SKM-1 (cell line): ENCODE data around the gene FRYL.
"Not testable (repeated sequence)": the region's sequence is repeated elsewhere in the genome, so short reads cannot be mapped to it uniquely, and the experiment has no call there.

Source experiments
- DNase-seq: peaks from one replicate; lab custom pipeline; 2025; ENCODE audit not compliant: unreplicated experiment; lab: John Stamatoyannopoulos, UW

The FRYL gene

DNA sequence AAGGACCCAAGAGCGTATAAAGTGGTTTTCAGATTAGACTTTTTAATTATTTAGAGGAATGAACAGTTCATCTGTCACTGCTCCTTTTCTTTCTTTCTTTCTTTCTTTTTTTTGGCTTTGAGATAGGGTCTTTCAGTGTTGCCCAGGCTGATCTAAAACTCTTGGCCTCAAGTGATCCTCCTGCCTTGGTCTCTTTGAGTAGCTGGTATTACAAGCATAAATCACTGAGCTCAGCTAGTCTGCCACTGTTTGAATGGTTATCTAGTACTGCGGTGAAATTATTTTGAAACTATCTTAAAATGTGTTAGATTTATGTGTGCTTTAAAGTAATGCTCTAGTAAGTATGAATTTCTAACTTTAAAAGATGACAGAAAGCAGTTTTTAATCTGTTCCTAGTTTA, 6.5 kb upstream of the FRYL start:
- DNase-seq = no peak

DNA sequence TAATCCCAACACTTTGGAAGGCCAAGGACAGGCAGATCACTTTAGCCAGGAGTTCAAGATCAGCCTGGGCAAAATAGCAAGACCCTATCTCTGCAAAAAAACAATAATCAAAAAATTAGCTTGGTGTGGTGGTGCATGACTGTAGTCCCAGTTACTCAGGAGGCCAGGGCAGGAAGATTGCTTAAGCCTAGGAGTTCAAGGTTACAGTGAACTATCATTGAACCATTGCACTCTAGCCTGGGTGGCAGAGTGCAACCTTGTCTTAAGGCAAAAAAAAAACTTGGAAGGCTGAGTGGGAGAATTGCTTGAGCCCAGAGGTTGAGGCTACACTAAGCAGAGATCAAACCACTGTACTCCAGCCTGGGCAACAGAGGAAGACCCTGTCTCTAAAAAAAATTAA, 5.2 kb upstream of the FRYL start:
- DNase-seq = no peak

DNA sequence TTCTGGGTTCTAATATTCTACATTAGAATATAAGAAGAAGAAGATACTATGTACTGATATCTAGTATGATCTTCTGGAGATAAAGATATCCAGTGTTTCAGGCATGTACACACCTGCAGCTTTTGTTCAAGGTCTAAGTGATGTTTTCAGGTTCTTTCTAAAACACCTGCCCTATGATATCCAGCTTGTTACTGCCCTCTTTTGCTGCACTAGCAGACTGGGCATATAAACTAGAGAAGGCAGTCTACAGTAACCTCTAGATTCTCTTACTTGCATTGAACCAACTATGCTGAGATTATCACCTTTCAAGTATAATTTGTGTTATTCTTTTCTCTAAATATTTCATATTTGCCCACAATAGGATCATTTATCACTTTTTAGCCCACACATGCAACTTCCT, 1.9 kb upstream of the FRYL start:
- DNase-seq = no peak

DNA sequence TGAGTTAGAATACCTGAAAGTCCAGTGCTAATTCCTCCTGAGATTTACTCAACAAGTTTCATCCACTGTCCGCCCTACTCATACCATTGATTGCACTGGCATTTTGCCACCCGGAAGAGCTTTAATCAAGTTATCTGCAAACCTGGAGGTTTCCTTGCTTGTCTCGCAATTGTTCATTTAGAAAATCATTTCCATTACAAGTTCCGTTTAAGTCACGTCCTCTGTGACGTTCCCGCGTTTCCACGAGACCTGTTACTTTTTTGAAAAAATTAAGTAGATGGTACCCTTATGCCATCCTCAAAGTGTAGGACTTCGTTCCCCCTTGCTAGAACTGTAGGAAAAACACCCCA, 761 bp upstream of the FRYL start:
- no peak for DNase-seq

DNA sequence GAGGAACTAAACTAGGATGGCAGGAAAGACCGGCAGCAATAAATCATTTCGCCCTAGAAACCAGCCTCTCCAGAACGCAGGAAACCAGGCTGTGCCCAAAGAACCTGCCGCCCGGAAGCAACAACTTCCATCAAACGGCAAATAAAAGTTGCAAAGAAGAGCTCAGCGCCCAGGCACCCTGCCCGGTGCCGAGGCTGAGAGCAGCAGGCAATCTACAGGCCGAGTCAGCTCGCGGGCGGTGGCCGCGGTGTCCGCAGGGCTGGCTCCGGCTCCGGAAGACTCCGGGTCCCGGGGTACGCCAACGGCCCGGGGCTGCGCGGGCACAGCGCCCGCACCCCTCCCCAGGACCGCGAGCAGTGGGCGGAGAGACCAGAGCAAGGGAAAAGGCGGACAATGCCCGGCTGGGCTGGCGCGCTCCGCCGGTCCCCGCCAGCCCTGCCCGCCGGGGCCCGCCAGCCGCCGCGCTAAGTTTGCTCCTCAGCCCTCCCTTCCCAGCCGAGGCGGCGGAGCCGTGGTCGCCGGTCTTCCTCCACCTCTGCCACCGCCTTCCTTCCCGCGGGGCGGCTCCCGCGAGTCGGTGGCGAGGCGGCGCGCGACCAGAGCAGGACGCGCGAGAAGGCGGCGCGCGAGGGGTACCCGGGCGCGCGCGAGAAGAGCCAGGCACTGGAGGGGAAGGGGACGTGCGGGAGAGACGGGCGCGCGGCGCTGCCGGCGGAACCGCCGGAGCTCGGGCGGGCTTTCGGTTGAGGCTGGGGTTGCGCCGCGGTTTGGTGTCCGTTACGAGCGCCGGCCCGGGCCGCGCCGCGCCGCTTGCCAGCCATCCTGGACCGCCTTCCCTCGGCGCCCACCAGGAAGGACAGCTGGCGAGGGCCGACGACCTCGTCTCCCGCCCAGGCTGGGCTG, 733 bp downstream of the FRYL start:
- DNase-seq = no peak

DNA sequence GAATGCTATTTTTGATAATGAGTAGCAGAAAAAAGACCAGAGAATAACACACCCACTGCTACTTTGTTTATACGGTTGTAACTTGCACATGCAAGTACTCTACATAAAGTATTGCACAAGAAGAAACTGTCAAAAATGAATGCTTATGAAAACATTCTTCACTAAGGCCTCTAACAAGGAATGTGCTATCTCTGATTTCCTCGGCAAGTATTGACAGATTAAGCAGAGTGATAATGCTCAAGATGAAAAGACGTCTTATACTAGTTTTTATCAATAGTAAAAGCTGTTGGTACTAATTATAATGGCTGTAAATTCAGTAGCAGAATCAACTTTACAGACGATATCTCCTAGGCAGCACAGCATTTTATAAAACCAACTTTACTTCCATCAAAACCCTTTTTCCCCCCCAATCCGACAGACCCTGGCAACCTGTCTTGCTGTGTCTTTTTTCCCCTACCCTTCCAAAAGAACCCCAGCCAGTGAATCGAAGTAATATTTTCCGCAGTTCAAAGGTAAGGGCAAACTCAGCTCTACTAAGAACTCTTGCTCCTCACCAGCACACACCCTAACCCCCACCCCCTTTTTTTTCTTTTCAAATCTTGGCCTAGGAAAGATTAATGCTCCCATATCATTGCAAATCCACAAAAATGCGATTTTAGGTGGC, 1.5 kb downstream of the FRYL start:
- no peak for DNase-seq

DNA sequence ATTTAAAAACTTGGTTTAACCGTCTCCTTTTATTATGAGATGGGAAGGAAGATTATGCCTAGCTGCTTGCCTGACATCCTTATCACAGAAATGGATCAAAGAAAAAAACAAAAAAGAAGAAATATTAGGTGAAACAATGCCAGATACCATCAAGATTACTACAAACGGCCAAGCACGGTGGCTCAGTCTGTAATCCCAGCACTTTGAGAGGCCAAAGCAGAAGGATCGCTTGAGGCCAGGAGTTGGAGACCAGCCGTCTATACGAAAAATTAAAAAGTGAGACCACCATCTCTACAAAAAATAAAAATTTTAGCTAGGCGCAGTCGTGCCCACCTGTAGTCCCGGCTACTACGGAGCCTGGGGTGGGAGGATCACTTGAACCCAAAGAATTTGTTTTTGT, 2.3 kb downstream of the FRYL start:
- DNase-seq = no peak

DNA sequence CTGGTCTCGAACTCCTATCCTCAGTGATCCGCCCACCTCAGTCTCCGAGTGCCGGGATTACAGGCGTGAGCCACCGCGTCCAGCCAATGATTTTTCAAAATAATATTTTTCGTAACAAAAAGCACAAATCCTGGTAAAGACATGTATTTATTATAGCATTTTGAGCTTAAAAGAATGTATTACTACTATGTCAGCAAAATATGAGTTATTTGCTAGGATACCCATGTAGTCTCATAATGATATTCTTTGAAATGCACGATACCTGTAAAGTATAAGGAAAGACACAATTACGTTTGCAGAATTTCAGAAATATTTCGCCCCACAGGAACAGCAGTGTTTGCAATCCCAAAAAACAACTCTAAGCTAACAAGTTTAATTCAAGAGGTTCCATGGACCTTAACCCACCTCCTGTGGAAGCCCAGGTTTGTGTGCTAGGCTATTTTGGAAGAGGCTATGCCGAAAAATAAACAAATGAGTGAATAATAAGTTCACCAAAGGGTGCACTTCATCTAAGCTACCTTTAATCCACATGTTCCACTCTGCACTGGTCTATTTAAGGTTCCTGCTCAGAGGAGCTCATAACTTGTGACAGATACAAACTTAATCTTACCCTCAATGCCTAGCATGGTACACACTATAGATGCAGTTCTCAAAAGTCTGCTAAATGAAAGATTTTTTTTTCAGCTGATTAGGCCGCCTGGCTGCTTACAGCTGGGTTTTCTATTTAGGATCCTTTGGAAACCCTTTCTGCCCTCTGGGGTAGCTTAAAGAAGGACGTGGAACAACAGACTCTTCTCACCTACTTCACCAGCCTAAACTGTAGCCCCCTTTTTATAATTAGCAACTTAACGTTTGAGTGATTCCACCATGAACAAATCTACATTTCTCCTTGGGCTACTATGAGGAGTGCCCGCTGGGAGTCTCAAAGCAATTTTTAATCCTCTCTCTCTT, 5.0 kb downstream of the FRYL start:
- no peak for DNase-seq

DNA sequence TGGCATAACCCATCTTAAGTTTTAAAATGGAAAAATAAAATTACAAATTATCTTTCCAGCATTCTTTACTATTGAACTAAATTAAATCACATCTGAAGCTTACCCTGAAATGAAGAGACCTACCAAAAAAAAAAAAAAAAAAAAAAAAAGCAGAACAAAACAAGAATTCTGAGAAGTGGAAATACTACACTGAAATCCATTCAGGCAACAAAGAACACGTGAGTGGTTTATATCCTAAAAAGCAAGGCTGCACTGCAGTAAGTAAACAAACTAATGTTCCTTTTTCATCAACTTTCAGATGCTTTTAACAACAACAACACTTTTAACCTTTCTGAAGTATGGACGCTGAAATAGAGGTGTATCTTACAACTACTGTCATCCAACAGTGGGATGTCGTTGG, 7.5 kb downstream of the FRYL start:
- no peak for DNase-seq

DNA sequence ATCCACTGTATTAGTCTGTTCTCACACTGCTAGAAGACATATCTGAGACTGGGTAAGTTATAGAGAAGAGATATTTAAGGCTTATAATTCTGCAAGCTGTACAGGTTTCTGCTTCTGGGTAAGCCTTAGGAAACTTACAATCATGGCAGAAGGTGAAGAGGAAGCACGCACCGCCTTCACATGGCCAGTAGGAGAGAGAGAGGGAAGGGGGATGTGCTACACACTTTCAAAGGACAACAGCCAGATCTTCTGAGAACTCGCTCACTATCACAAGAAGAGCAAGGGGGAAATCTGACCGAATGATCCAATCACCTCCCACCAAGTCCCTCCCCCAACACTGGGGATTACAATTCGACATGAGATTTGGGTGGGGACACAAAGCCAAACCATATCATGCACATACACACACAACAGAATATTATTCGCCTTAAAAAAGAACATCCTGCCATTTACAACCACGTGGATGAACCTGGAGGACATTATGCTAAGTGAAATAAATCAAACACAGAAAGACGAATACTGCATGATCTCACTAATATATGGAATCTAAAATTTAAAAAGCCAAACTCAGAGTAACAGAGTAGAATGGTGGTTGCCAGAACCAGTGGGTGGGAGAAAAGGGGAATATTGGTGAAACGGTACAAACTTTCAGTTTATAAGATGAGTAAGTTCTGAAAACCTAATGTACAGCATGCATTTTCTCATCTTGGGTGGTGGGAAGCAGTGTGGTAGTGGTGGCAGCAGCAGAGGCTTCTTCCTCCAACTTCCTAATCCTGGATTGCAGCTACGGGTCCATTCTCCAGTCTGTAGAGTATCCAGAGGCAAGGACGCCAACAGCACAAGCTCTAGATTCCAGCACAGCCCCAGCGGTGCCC, 12.8 kb downstream of the FRYL start:
- no peak for DNase-seq

DNA sequence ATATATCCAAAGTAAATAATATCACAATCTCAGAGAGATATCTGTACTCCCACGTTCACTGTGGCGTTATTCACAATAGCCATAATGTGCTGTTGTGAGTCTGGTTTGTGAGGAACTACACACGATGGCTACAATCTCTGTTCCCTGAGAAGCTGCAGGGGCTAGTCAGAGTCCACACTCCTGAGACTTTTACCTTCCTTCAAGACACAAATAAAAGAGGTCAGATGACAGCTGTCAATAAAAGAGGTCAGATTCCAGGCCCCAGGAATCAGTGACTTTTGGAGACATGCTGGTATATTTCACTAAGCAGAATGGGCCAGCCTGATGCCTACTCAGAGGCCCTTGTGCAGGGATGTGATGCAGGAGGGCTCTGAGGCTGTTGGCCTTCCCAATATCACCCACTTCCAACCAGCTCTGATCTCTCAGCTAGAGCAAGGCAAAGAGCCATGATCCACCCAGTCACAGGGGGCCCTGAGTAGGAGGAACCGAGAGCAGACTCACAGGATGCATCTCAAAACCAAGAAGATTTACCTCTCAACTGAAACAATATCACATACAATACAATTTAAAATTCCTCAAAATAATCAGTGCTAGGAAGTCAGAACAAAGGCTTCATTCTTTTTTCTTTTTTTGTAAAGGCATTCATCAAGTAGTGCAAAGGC, 13.8 kb downstream of the FRYL start:
- DNase-seq = no peak

DNA sequence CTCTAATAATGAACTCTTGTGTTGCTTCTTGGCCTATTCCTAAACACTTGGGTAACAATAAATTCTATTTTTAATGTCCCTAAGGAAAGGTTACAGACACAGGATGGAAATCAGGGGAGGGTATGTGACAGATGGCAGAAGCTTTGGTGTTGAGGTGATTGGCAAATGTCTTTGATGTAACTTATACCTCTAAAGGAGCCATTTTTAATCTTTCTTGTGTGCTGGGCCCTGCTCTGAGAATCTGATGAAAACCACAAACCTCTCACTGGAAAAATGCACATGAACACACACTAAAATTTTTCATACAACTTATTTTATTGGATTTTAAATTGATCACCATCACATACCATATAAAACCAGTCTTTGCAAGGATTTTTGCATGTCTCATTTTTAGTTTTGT, 17.7 kb downstream of the FRYL start:
- no peak for DNase-seq

DNA sequence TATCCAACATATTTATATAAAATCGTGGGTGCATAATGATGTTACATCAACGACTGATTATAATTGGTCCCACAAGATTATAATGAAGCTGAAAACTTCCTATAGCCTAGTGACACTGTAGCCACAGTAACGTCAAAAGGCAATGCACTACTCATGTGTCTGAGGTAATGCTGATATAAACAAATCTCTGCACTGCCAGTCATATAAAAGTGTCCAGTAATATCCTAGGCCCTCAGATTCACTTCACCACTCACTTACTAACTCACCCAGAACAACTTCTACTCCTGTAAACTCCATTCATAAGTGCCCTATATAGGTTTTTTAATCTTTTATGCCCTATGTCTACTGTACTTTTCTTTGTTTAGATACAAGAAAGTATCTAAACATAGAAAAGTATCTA, 18.8 kb downstream of the FRYL start:
- DNase-seq = no peak

DNA sequence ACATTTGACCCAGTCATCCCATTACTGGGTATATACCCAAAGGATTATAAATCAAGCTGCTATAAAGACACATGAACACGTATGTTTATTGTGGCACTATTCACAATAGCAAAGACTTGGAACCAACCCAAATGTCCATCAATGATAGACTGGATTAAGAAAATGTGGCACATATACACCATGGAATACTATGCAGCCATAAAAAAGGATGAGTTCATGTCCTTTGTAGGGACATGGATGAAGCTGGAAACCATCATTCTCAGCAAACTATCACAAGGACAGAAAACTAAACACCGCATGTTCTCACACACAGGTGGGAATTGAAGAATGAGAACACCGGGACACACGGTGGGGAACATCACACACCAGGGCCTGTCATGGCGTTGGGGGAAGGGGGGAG, 21.4 kb downstream of the FRYL start:
- not testable (repeated sequence) for DNase-seq

DNA sequence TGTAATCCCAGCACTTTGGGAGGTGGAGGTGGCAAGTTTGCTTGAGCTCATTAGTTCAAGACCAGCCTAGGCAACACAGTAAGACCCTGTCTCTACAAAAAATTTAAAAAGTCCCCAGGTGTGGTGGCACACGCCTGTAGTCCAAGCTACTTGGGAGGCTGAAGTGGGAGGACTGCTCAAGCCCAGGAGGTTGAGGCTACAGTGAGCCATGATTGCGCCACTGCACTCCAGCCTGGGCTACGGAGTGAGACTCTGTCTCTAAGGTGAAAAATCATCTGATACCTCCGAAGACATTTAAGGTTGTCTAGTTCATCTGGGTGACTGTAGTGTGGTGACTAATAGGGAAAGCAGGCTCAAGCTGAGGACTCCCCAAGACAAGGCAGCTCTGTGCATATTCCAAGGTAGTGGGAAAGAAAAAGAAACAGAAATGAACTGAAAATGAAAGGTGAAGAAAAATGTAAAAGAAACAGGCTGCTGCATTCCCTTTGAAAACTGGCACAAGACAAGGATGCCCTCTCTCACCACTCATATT, 23.3 kb downstream of the FRYL start:
- DNase-seq = no peak

DNA sequence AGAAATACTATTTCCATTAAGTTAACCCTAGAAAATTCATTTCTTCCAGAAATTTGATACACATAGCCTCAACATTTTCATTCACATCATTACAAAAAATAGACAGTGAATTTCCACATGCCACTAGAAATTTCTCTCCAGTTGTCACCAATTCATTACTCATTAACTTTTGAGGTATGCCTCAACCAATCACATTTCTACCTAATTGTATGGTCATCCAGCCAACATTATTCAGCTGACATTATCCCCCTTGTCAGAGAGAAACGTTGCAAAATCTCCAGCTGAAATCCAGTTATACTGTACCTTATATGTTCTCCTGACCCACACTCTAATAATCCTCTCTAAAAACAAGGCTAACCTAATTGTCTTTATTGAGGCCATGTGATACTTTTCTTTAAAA, 24.8 kb downstream of the FRYL start:
- no peak for DNase-seq

DNA sequence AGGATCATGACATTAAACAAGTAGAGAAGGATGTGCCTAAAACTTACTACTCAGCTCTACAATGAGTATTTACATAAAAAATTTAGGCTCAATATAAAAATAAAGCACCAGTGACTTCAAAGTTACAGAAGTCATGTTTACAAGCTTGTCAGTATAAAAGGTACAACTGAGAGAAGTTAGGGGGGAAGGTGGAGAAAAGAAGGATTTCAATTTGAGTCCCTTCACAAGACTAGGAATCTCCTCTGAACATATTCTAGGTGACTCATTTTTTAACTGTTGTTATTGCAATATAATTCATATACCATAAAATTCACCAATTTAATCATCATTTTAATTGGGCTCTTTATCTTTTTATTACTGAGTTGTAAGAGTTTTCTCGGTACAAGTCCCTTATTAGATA, 26.9 kb downstream of the FRYL start:
- DNase-seq = no peak

DNA sequence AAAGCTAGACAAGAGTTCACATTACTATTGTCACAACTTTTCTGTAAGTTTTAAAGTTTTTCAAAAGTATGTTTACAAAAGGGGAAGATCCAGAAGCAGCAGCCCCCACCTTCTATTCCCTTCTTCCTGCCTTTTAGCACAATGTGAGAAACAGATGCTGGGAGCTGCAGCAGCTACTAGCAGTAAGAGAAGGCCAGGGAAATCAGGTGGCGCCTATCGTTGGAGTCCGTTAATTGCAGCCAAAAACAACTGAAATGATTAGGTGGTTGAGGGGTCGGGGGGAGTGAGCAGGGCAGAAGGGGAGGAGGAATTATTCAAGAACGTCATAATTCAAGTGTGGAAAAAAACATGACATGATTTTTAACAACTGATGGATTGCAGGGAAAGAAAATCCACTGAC, 27.4 kb downstream of the FRYL start:
- DNase-seq = no peak

DNA sequence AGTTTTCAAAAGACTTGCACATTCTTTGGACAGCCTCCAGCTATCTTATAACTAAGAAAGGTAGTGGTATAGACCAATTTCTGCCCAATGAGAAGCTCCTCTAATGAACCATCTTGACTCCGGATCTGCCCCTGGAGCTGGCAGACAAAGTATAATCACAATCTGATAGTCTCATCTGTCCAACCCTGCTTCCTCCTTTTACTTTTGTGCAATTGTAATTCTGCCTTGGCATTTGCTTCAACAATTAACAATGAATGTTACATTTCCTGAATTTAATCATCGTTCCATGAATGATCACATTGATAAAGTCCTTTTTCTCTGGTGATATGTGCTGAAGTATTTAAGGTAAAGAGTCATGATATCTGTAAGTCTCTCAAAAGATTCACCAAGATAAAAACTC, 27.8 kb downstream of the FRYL start:
- DNase-seq = no peak
